BJ (cell line): ENCODE data around the gene ABCC2. TPM values are rescaled to one million over a fixed set of nuclear protein-coding genes. Genes with fewer than 3 reads are reported as not detected.

ENCODE experiments used
- CTCF ChIA-PET: fragments of 350-600 bp; formaldehyde crosslinking; extraction: SDS; loops from one replicate; lab custom pipeline; 2021; ENCODE audit warnings: antibody characterized with exemption, inconsistent platforms; lab: Yijun Ruan, JAX
- POLR2A ChIA-PET: fragments of 300-600 bp; sonication (Branson Sonifier 250); formaldehyde crosslinking; extraction: SDS; loops from one replicate; lab custom pipeline; 2021; ENCODE audit warnings: antibody characterized with exemption; lab: Charles Lee
- DNase-seq: peaks from one replicate; pipeline ENCODE4 v3.0.0-alpha.2; 2011; ENCODE audit warnings: low read depth
- H3K27me3 ChIP-seq: 2 replicates; pipeline ENCODE4 v1.6.0; 2011; ENCODE audit warnings: low read length; ENCODE audit not compliant: control insufficient read depth, insufficient read depth
- H3K36me3 ChIP-seq: 2 replicates; pipeline ENCODE4 v1.5.1; 2011; ENCODE audit warnings: low read length; ENCODE audit not compliant: control insufficient read depth, insufficient read depth
- H3K4me3 ChIP-seq: 2 replicates; pipeline ENCODE4 v1.5.1; 2011; ENCODE audit warnings: low read depth, mild to moderate bottlenecking, control low read depth, low read length
- CTCF ChIP-seq: IDR thresholded peaks from 2 replicates; pipeline ENCODE4 v1.5.1; 2011; ENCODE audit warnings: low read depth, mild to moderate bottlenecking, control low read depth, inconsistent platforms, low read length, moderate library complexity; ENCODE audit not compliant: insufficient read depth
- polyA plus RNA-seq: library from polyadenylated mRNA; depleted of rRNA; stranded (reverse); fragments of >200 nt; gene quantifications from 2 replicates; pipeline ENCODE4 v1.2.3, GENCODE V29; 2011

The ABCC2 gene
- polyA plus RNA-seq, 1 experiment: 0.23 TPM

- ChIA-PET CTCF (interaction anchor here (1.5 kb wide), 1 partner anchor 34 kb away, joined by 5 read pairs; the partner anchor contains the start of genes COX15 and CUTC), POLR2A (no interaction called here)
- Histone ChIP-seq H3K27me3 (no peaks in the 10 kb centered on the region), H3K36me3 (no peaks in the 10 kb centered on the region), H3K4me3 (no peak overlapping the region)
- TF ChIP-seq CTCF: no peak
- no peak for DNase-seq
These were observed 16.7 kb upstream of the ABCC2 start for GRCh38 chr10:99765672-99766301.

DNA sequence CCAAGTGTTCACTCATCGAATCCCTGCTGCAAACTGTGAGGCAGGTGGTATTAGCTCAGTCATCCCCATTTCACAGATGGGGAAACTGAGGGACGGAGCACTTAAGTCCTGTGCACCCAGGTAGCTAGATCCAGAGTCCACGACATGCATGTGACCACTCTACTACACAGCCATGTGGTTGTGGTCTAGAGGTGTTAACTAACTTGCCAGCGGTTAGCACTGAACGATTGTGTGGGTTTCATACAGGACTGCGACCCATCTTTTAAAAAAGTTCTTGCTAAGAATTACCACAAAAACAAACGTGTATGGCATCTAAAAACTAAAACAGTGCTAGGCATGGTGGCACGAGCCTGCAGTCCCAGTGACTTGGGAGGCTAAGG, 16.1 kb upstream of the ABCC2 start:
- no peak overlapping the region for H3K4me3 ChIP-seq
- ChIA-PET POLR2A (no interaction called here), CTCF (interaction anchor here (1.5 kb wide), 1 partner anchor 34 kb away, joined by 5 read pairs; the partner anchor contains the start of genes COX15 and CUTC)
- no peaks in the 10 kb centered on the region for H3K36me3 ChIP-seq
- TF ChIP-seq CTCF: no peak
- DNase-seq: no peak
- no peaks in the 10 kb centered on the region for H3K27me3 ChIP-seq

DNA sequence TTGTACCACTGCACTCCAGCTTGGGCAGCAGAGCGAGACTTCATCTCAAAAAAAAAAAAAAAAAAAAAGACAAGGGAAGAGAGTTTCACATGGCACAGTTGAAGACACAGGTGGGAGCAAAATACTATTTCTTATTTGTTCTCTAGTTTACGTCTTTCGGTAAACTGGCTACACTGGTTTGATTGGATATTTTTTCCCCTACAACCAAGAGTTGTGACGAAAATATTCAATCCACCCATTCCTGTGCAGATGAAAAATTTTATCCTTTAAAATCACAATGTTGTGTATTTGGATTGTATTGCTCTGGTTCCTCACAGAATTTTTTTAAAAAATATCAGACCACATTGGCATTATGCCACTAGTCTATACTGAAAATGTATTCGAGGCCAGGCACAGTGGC, 14.5 kb upstream of the ABCC2 start:
- ChIA-PET POLR2A (no interaction called here), CTCF (interaction anchor here (0.6 kb wide), 1 partner anchor 7 kb away, joined by 3 read pairs; no protein-coding TSS in a partner anchor)
- no peak for TF ChIP-seq CTCF
- no peak overlapping the region for H3K4me3 ChIP-seq
- no peaks in the 10 kb centered on the region for H3K27me3 ChIP-seq
- no peaks in the 10 kb centered on the region for H3K36me3 ChIP-seq
- no peak for DNase-seq

DNA sequence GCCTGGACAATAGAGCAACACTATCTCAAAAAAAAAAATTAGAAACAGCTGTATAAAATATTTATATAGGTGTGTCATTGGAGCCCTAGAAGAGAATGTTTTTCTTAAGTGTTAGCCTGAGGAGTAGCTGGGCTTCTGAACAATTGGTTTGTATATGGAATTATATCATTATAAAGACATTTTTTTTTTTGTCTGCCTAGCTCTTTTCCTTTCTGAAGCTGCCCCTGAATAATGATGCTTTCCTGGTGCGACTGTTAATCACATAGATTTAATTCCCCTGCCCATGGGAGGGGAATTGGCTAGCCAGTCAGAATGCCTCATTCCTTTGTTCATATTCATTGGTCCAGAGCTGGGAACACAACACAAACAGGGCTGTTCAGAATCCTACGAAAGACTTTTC, 13.9 kb upstream of the ABCC2 start:
- no peak for TF ChIP-seq CTCF
- Histone ChIP-seq H3K36me3 (no peaks in the 10 kb centered on the region), H3K27me3 (no peaks in the 10 kb centered on the region), H3K4me3 (no peak overlapping the region)
- ChIA-PET CTCF (interaction anchor here (0.6 to 0.7 kb wide), 3 partner anchors 17 to 1290 kb away, joined by 3 to 4 read pairs (median 3); no protein-coding TSS in a partner anchor), POLR2A (no interaction called here)
- DNase-seq: no peak

DNA sequence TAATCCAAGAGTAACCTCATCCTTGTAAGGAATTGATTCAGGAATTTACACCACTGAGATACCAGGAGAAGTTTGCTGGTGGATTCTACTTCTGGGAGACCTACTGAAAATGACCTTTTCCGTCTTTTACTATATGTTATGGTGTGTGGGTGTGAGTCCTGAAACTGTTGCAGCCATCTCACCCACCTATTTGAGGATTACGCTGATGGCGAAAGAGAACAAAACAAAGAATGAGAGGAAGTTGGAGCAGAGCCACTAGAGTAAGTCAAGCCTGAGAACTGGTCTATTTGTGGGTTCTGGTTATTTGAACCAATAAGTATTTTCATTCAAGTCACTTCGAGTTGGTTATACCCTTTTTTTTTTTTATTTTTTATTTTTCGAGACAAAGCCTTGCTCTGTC, 12.7 kb upstream of the ABCC2 start:
- no peak for TF ChIP-seq CTCF
- H3K36me3 ChIP-seq: no peaks in the 10 kb centered on the region
- DNase-seq: no peak
- H3K4me3 ChIP-seq: no peak overlapping the region
- H3K27me3 ChIP-seq: no peaks in the 10 kb centered on the region
- ChIA-PET CTCF (no interaction called here), POLR2A (no interaction called here)
